K562 (cell line): ENCODE data around the gene SEC61G. TPM values are rescaled to one million over a fixed set of nuclear protein-coding genes. Genes with fewer than 3 reads are reported as not detected.

Experiments
- ASH1L ChIP-seq: fragments of 450-650 bp; IDR thresholded peaks from 2 replicates; pipeline ENCODE4 v1.6.1; 2018; ENCODE audit warnings: borderline replicate concordance, mild to moderate bottlenecking, low read depth; ENCODE audit not compliant: partially characterized antibody
- BDP1 ChIP-seq: IDR thresholded peaks from 3 replicates; pipeline ENCODE4 v1.6.1; 2011; ENCODE audit not compliant: insufficient read length, insufficient read depth
- CAMTA2 ChIP-seq: fragments of 250-450 bp; sonication (Bioruptor Pico); conservative IDR thresholded peaks from 2 replicates; pipeline ENCODE4 v1.5.1; 2022
- MGA ChIP-seq: fragments of 450-650 bp; IDR thresholded peaks from 2 replicates; pipeline ENCODE4 v1.6.1; 2016; ENCODE audit warnings: mild to moderate bottlenecking, moderate library complexity
- U2AF1 ChIP-seq: fragments of 200-400 bp; formaldehyde crosslinking; optimal IDR thresholded peaks from 2 replicates; pipeline ENCODE3; 2017; ENCODE audit warnings: mild to moderate bottlenecking, low read depth, low read length, moderate library complexity
- YY1 ChIP-seq, 3 experiments: IDR thresholded peaks; 2 replicates each; pipeline ENCODE4 v1.6.1; 2011; ENCODE audit warnings: low read length in 2 of 3, mild to moderate bottlenecking in 2 of 3, moderate library complexity in 2 of 3, borderline replicate concordance in 1 of 3, control low read depth in 1 of 3, low read depth in 1 of 3; ENCODE audit not compliant: insufficient read depth in 3 of 3, insufficient replicate concordance in 2 of 3, control insufficient read depth in 1 of 3, insufficient read length in 1 of 3; ENCODE audit errors: extremely low read depth in 1 of 3
- ZBTB43 ChIP-seq: sonication (generic); formaldehyde crosslinking; IDR thresholded peaks from 2 replicates; pipeline ENCODE4 v1.8.0; 2023; ENCODE audit warnings: mild to moderate bottlenecking, missing genetic modification reagents
- ZBTB7A ChIP-seq: IDR thresholded peaks from 2 replicates; pipeline ENCODE4 v1.6.1; 2011; ENCODE audit warnings: low read depth, mild to moderate bottlenecking, low read length, moderate library complexity, borderline replicate concordance; ENCODE audit not compliant: control insufficient read depth
- ZNF253 ChIP-seq: fragments of 250-450 bp; sonication (Bioruptor Pico); conservative IDR thresholded peaks from 2 replicates; pipeline ENCODE4 v1.6.1; 2021; ENCODE audit warnings: mild to moderate bottlenecking
- ZNF280B ChIP-seq: fragments of 250-450 bp; sonication (Bioruptor Pico); IDR thresholded peaks from 2 replicates; pipeline ENCODE4 v1.5.1; 2021; ENCODE audit warnings: mild to moderate bottlenecking
- polyA plus RNA-seq, 8 experiments: library from polyadenylated mRNA; depleted of rRNA in 4 of 8; stranded (reverse) in 5 of 8; unstranded in 3 of 8; fragments of >200 nt; fragmentation: Nextera tagmentation in 2 of 8; fragmentation: Illumina TruSeq in 1 of 8; extraction: Ambion mirVana in 2 of 8; extraction: Trizol in 1 of 8; gene quantifications; 2 replicates each; pipeline versions ENCODE4 v1.2.1 to v1.2.3, GENCODE V29; 2011 to 2014; ENCODE audit warnings: inconsistent platforms in 1 of 8, missing spikeins in 1 of 8
- total RNA-seq, 7 experiments: library from RNA; depleted of rRNA in 6 of 7; stranded (reverse); fragments of >200 nt in 6 of 7; fragmentation: Illumina TruSeq in 2 of 7; extraction: Trizol in 2 of 7; gene quantifications; 2 replicates each; pipeline versions ENCODE4 v1.2.1 to v1.2.3, GENCODE V29; 2011 to 2021; ENCODE audit warnings: low replicate concordance in 1 of 7

The SEC61G gene
- total and polyA plus RNA-seq, 9 of the 15 experiments (the other 6 are each of a cell fraction or from before 2014, with no cell fraction given): 138 to 565 (median 223) TPM

GRCh38 chr7:54758702-54759592 is at the start of gene SEC61G (continued):
- TF ChIP-seq YY1 (IDR thresholded peaks at IDR 0.05; ENCODE audit: borderline replicate concordance in 1 of 3, control insufficient read depth in 1 of 3, extremely low read depth in 1 of 3, insufficient read depth in 3 of 3, insufficient read length in 1 of 3, insufficient replicate concordance in 2 of 3, low read depth in 1 of 3, low read length in 2 of 3) (peak in 2 of 3 experiments; percentile 13 to 75), CAMTA2 (CRISPR knock-in tag) (no peak), U2AF1 (no peak), ZNF253 (no peak), BDP1 (no peak), ZBTB43 (CRISPR knock-in tag) (no peak), ZBTB7A (no peak), ASH1L (no peak), ZNF280B (CRISPR knock-in tag) (no peak), MGA (peak; percentile 62)
